Kasumi-1 (cell line): ENCODE results near the gene IP6K1.
"Not testable (repeated sequence)": the region's sequence is repeated elsewhere in the genome, so short reads cannot be mapped to it uniquely, and the experiment has no call there.

Experiments
- DNase-seq, 2 experiments: peaks; one replicate each; lab custom pipeline; 2025; lab: John Stamatoyannopoulos, UW

Gene IP6K1

GRCh38 chr3:49712166-49712565 is 74.2 kb downstream of the IP6K1 start:
- no peak for DNase-seq

GRCh38 chr3:49711489-49711888 is 74.9 kb downstream of the IP6K1 start:
- no peak for DNase-seq

GRCh38 chr3:49709852-49710251 is 76.5 kb downstream of the IP6K1 start:
- DNase-seq = no peak

- no peak for DNase-seq
These were observed 79.2 kb downstream of the IP6K1 start for GRCh38 chr3:49707113-49707480.

- DNase-seq = no peak
These were observed 79.8 kb downstream of the IP6K1 start for GRCh38 chr3:49706456-49707112.

- no peak for DNase-seq
These were observed 80.9 kb downstream of the IP6K1 start for GRCh38 chr3:49705390-49705960.

- DNase-seq = no peak
These were observed 81.7 kb downstream of the IP6K1 start for GRCh38 chr3:49704629-49705028.

- DNase-seq = no peak
These were observed 82.4 kb downstream of the IP6K1 start for GRCh38 chr3:49703956-49704355.

GRCh38 chr3:49703443-49703927 is 82.9 kb downstream of the IP6K1 start:
- peak; percentile 71 to 73 for DNase-seq

GRCh38 chr3:49702672-49703071 is 83.7 kb downstream of the IP6K1 start:
- no peak for DNase-seq

- peak in 1 of 2 experiments; percentile 42 for DNase-seq
These were observed 84.8 kb downstream of the IP6K1 start for GRCh38 chr3:49701388-49702077.

GRCh38 chr3:49700453-49701128 is 85.8 kb downstream of the IP6K1 start:
- DNase-seq = no peak

GRCh38 chr3:49700014-49700413 is 86.3 kb downstream of the IP6K1 start:
- DNase-seq = no peak

GRCh38 chr3:49699281-49699979 is 86.9 kb downstream of the IP6K1 start:
- no peak for DNase-seq

GRCh38 chr3:49695350-49696015 is 90.9 kb downstream of the IP6K1 start:
- not testable (repeated sequence) for DNase-seq

GRCh38 chr3:49694409-49695070 is 91.8 kb downstream of the IP6K1 start:
- not testable (repeated sequence) for DNase-seq

- not testable (repeated sequence) for DNase-seq
These were observed 94.9 kb downstream of the IP6K1 start for GRCh38 chr3:49691481-49691880.

GRCh38 chr3:49690856-49691255 is 95.5 kb downstream of the IP6K1 start:
- DNase-seq = not testable (repeated sequence)

GRCh38 chr3:49689908-49690624 is 96.3 kb downstream of the IP6K1 start:
- not testable (repeated sequence) for DNase-seq
